IMR-90 (cell line): ENCODE measurements around the gene DSCAML1. TPM values are rescaled to one million over a fixed set of nuclear protein-coding genes. Genes with fewer than 3 reads are reported as not detected.

Experiments used
- ATAC-seq: fragments of 200-7000 bp; cut with Tn5 transposase; 2 replicates; pipeline ENCODE4 v1.9.1; 2020; ENCODE audit warnings: low read depth, mild to moderate bottlenecking, moderate library complexity
- BruUV-seq: library from RNA; stranded (reverse); fragments of 400-500 nt; replicated peaks from 2 replicates; lab custom pipeline; 2021; lab: Mats Ljungman, UMichigan
- CTCF ChIA-PET: fragments of 300-600 bp; formaldehyde crosslinking; extraction: SDS; loops from one replicate; lab custom pipeline; 2021; ENCODE audit warnings: antibody characterized with exemption; lab: Yijun Ruan, JAX
- POLR2A ChIA-PET: fragments of 300-600 bp; sonication (Branson Sonifier 250); formaldehyde crosslinking; loops from one replicate; lab custom pipeline; 2022; ENCODE audit warnings: antibody characterized with exemption; ENCODE audit not compliant: unreplicated experiment; lab: Charles Lee
- DNase-seq: peaks from one replicate; pipeline ENCODE4 v3.0.0; 2013
- H2AFZ ChIP-seq: replicated peaks from 2 replicates; pipeline ENCODE3; 2013; ENCODE audit warnings: low read length, mild to moderate bottlenecking; ENCODE audit not compliant: poor library complexity
- H2AK5ac ChIP-seq: 2 replicates; pipeline ENCODE4 v1.6.1; 2013; ENCODE audit warnings: low read depth, low read length, inconsistent platforms
- H2AK9ac ChIP-seq: replicated peaks from 2 replicates; pipeline ENCODE3; 2013; ENCODE audit warnings: mild to moderate bottlenecking, low read depth, low read length, moderate library complexity; ENCODE audit not compliant: poor library complexity
- H2BK120ac ChIP-seq: 2 replicates; pipeline ENCODE4 v1.6.1; 2013; ENCODE audit warnings: low read depth, low read length, inconsistent platforms
- H2BK15ac ChIP-seq: 3 replicates; pipeline ENCODE4 v1.6.1; 2013; ENCODE audit warnings: low read depth, low read length, inconsistent platforms
- H2BK20ac ChIP-seq: 2 replicates; pipeline ENCODE4 v1.6.1; 2013; ENCODE audit warnings: low read depth, mild to moderate bottlenecking, inconsistent platforms, low read length, moderate library complexity
- H2BK5ac ChIP-seq: 2 replicates; pipeline ENCODE4 v1.6.1; 2013; ENCODE audit warnings: mild to moderate bottlenecking, low read depth, low read length, inconsistent platforms; ENCODE audit not compliant: poor library complexity, severe bottlenecking
- H3K14ac ChIP-seq: replicated peaks from 2 replicates; pipeline ENCODE4 v1.6.1; 2013; ENCODE audit warnings: low read depth, low read length, inconsistent platforms
- H3K18ac ChIP-seq: 2 replicates; pipeline ENCODE4 v1.6.1; 2013; ENCODE audit warnings: low read depth, low read length, control low read depth
- H3K23ac ChIP-seq: 2 replicates; pipeline ENCODE4 v1.6.1; 2013; ENCODE audit warnings: low read depth, low read length, inconsistent platforms
- H3K27ac ChIP-seq: 2 replicates; pipeline ENCODE4 v1.5.1; 2013; ENCODE audit warnings: mild to moderate bottlenecking, control low read depth, low read length; ENCODE audit not compliant: insufficient read depth
- H3K27me3 ChIP-seq: 2 replicates; pipeline ENCODE4 v1.6.1; 2013; ENCODE audit warnings: low read length; ENCODE audit not compliant: control insufficient read depth, insufficient read depth
- H3K36me3 ChIP-seq: 2 replicates; pipeline ENCODE4 v1.6.1; 2013; ENCODE audit warnings: low read length, mixed read lengths; ENCODE audit not compliant: control insufficient read depth, insufficient read depth
- H3K4ac ChIP-seq: 2 replicates; pipeline ENCODE4 v1.6.1; 2013; ENCODE audit warnings: low read depth, low read length, inconsistent platforms
- H3K4me1 ChIP-seq: 2 replicates; pipeline ENCODE4 v1.6.1; 2013; ENCODE audit warnings: low read length, mixed read lengths; ENCODE audit not compliant: control insufficient read depth, insufficient read depth
- H3K4me2 ChIP-seq: 2 replicates; pipeline ENCODE4 v1.6.1; 2013; ENCODE audit warnings: low read depth, mild to moderate bottlenecking, control low read depth, low read length, moderate library complexity
- H3K4me3 ChIP-seq: 2 replicates; pipeline ENCODE4 v1.5.1; 2013; ENCODE audit warnings: low read depth, mild to moderate bottlenecking, control low read depth, low read length, moderate library complexity; ENCODE audit not compliant: insufficient read depth
- H3K56ac ChIP-seq: 2 replicates; pipeline ENCODE4 v1.6.1; 2013; ENCODE audit warnings: low read length, inconsistent platforms; ENCODE audit not compliant: insufficient read depth; ENCODE audit errors: extremely low read depth
- H3K79me1 ChIP-seq, 2 experiments: 2 replicates each; pipeline ENCODE4 v1.6.1; 2013; ENCODE audit warnings: low read length in 2 of 2, inconsistent platforms in 1 of 2, low read depth in 1 of 2
- H3K9ac ChIP-seq: 2 replicates; pipeline ENCODE4 v1.6.1; 2013; ENCODE audit warnings: low read depth, low read length, control low read depth
- H3K9me1 ChIP-seq: 2 replicates; pipeline ENCODE4 v1.6.1; 2013; ENCODE audit warnings: low read length, inconsistent platforms; ENCODE audit not compliant: insufficient read depth
- H3K9me3 ChIP-seq: 2 replicates; pipeline ENCODE4 v1.6.1; 2013; ENCODE audit warnings: low read length; ENCODE audit not compliant: control insufficient read depth, insufficient read depth
- H4K20me1 ChIP-seq: 2 replicates; pipeline ENCODE4 v1.6.1; 2013; ENCODE audit warnings: low read length, inconsistent platforms; ENCODE audit not compliant: insufficient read depth
- H4K5ac ChIP-seq: 2 replicates; pipeline ENCODE4 v1.6.1; 2013; ENCODE audit warnings: mild to moderate bottlenecking, low read depth, low read length, control low read depth
- H4K8ac ChIP-seq, 2 experiments: 2 replicates each; pipeline ENCODE4 v1.6.1; 2013; ENCODE audit warnings: low read depth in 2 of 2, low read length in 2 of 2, control low read depth in 1 of 2, inconsistent platforms in 1 of 2
- H4K91ac ChIP-seq: 2 replicates; pipeline ENCODE4 v1.6.1; 2013; ENCODE audit warnings: low read depth, low read length, inconsistent platforms; ENCODE audit not compliant: insufficient read depth
- BHLHE40 ChIP-seq: fragments of 150-350 bp; IDR thresholded peaks from 2 replicates; pipeline ENCODE4 v1.6.1; 2016; ENCODE audit warnings: mild to moderate bottlenecking, low read depth, low read length
- CEBPB ChIP-seq: IDR thresholded peaks from 2 replicates; pipeline ENCODE4 v1.6.1; 2012; ENCODE audit warnings: low read depth, low read length, improper control_type of control experiment
- CHD1 ChIP-seq: IDR thresholded peaks from 2 replicates; pipeline ENCODE4 v1.6.1; 2012; ENCODE audit warnings: low read depth, low read length, improper control_type of control experiment
- CTCF ChIP-seq: conservative IDR thresholded peaks from 2 replicates; pipeline ENCODE4 v1.5.1; 2012; ENCODE audit warnings: mild to moderate bottlenecking, low read depth, low read length, improper control_type of control experiment
- ELK1 ChIP-seq: fragments of 150-350 bp; IDR thresholded peaks from 2 replicates; pipeline ENCODE4 v1.6.1; 2016; ENCODE audit warnings: low read depth, mild to moderate bottlenecking, low read length, moderate library complexity, borderline replicate concordance
- FOS ChIP-seq: fragments of 150-350 bp; IDR thresholded peaks from 2 replicates; pipeline ENCODE4 v1.6.1; 2016; ENCODE audit warnings: low read depth, low read length
- MAFK ChIP-seq: IDR thresholded peaks from 2 replicates; pipeline ENCODE4 v1.6.1; 2012; ENCODE audit warnings: low read depth, low read length, improper control_type of control experiment
- MAZ ChIP-seq: IDR thresholded peaks from 2 replicates; pipeline ENCODE4 v1.6.1; 2012; ENCODE audit warnings: low read depth, mild to moderate bottlenecking, low read length, improper control_type of control experiment, moderate library complexity, borderline replicate concordance
- MXI1 ChIP-seq: IDR thresholded peaks from 2 replicates; pipeline ENCODE4 v1.6.1; 2012; ENCODE audit warnings: low read depth, mild to moderate bottlenecking, low read length, moderate library complexity, borderline replicate concordance
- NFE2L2 ChIP-seq: fragments of 150-350 bp; IDR thresholded peaks from 2 replicates; pipeline ENCODE4 v1.6.1; 2016; ENCODE audit warnings: low read depth, mild to moderate bottlenecking, low read length
- RAD21 ChIP-seq: IDR thresholded peaks from 2 replicates; pipeline ENCODE4 v1.6.1; 2012; ENCODE audit warnings: low read length, improper control_type of control experiment
- RCOR1 ChIP-seq: IDR thresholded peaks from 2 replicates; pipeline ENCODE4 v1.6.1; 2012; ENCODE audit warnings: mild to moderate bottlenecking, low read length, improper control_type of control experiment; ENCODE audit not compliant: insufficient replicate concordance
- RFX5 ChIP-seq: IDR thresholded peaks from 2 replicates; pipeline ENCODE4 v1.8.0; 2012; ENCODE audit warnings: low read depth, mild to moderate bottlenecking, low read length, moderate library complexity
- SMC3 ChIP-seq: fragments of 150-350 bp; IDR thresholded peaks from 2 replicates; pipeline ENCODE4 v1.6.1; 2016; ENCODE audit warnings: low read depth, mild to moderate bottlenecking, antibody characterized with exemption, low read length, moderate library complexity
- USF2 ChIP-seq: fragments of 150-350 bp; IDR thresholded peaks from 2 replicates; pipeline ENCODE4 v1.6.1; 2017; ENCODE audit warnings: mild to moderate bottlenecking, antibody characterized with exemption, low read length, low read depth
- WGBS, 2 experiments: methylation state at CpG; one replicate each; pipeline versions ENCODE4 v1.1.5 to v1.1.7; 2013; ENCODE audit warnings: missing lambda C conversion rate in 2 of 2; ENCODE audit not compliant: insufficient read length in 1 of 2; ENCODE audit errors: extremely low coverage in 2 of 2; 5-methylcytosine and 5-hydroxymethylcytosine counted together
- dilution Hi-C: fragments of 300-500 bp; cut with HindIII; formaldehyde crosslinking; loops from one replicate; pipeline ENCODE4 v1.14.3; 2018; ENCODE audit warnings: low sequenced_read_pairs; ENCODE audit not compliant: unreplicated experiment
- in situ Hi-C: fragments of 300-500 bp; cut with MboI; formaldehyde crosslinking; loops from 3 replicates; pipeline ENCODE4 v1.14.3; 2019; ENCODE audit warnings: low sequenced_read_pairs, inconsistent platforms, mixed read lengths
- intact Hi-C: fragments of 100-400 bp; cut with micrococcal nuclease; formaldehyde crosslinking; loops from 2 replicates; pipeline ENCODE4 v1.10.0; 2022
- polyA plus RNA-seq, 3 experiments: library from polyadenylated mRNA; depleted of rRNA; stranded (reverse); fragments of >200 nt; gene quantifications; 2 replicates each; pipeline ENCODE4 v1.2.3, GENCODE V29; 2012; ENCODE audit warnings: low replicate concordance in 1 of 3
- total RNA-seq: library from RNA; depleted of rRNA; stranded (reverse); fragments of >200 nt; gene quantifications from 2 replicates; pipeline ENCODE4 v1.2.3, GENCODE V29; 2012

The DSCAML1 gene
- total and polyA plus RNA-seq, 2 of the 4 experiments (the other 2 are of a cell fraction): not detected

- Histone ChIP-seq H3K9me3 (no peaks in the 10 kb centered on the region), H2AK9ac (no peak overlapping the region), H4K91ac (no peak overlapping the region), H4K5ac (no peak overlapping the region), H3K4me3 (no peak overlapping the region), H3K9ac (no peak overlapping the region), H3K36me3 (no peaks in the 10 kb centered on the region), H3K27ac (no peak overlapping the region), H3K18ac (no peak overlapping the region), H2BK120ac (no peak overlapping the region), H3K4me1 (no peaks in the 10 kb centered on the region), H2BK15ac (no peak overlapping the region), H3K79me1 (no peaks in the 10 kb centered on the region), H4K20me1 (no peaks in the 10 kb centered on the region), H4K8ac (no peak overlapping the region), H3K27me3 (peaks cover 70% of the 10 kb centered on the region), H3K4ac (no peak overlapping the region), H3K9me1 (no peaks in the 10 kb centered on the region), H3K23ac (no peak overlapping the region), H2BK5ac (no peak overlapping the region), H3K4me2 (no peak overlapping the region), H3K14ac (no peak overlapping the region), H3K56ac (no peak overlapping the region), H2AK5ac (no peak overlapping the region), H2AFZ (no peak overlapping the region), H2BK20ac (no peak overlapping the region)
- POLR2A ChIA-PET: no interaction called here
- WGBS, 2 experiments: 55% methylated on average over 5 of the region's 5 CpGs; no CpG with 5 or more reads in 1 of the 2 experiments
- no peak for ATAC-seq
- dilution Hi-C loops: no loop called here
- CTCF ChIA-PET: interaction anchor here (1.5 kb wide), 1 partner anchor 373 kb away, joined by 4 read pairs; no protein-coding TSS in a partner anchor
- DNase-seq: no peak
- TF ChIP-seq ELK1: no peak
- no peak for TF ChIP-seq RAD21
- no peak for TF ChIP-seq RCOR1
- TF ChIP-seq RFX5: no peak
- TF ChIP-seq USF2: no peak
- TF ChIP-seq MAZ: no peak
- TF ChIP-seq BHLHE40: no peak
- no peak for TF ChIP-seq NFE2L2
- TF ChIP-seq FOS: no peak
- TF ChIP-seq SMC3: no peak
- no peak for TF ChIP-seq MAFK
- TF ChIP-seq CHD1: no peak
- TF ChIP-seq CTCF: no peak
- TF ChIP-seq CEBPB: no peak
- no peak for TF ChIP-seq MXI1
- in situ Hi-C loops: loop anchor here (10.0 kb wide), 1 partner anchor 355 kb away; no protein-coding TSS in a partner anchor
- intact Hi-C loops: no loop called here
- no TSS peak for BruUV-seq
Observed at GRCh38 chr11:117799634-117800033, 2.6 kb upstream of the DSCAML1 start.
